HCT116 (cell line): ENCODE results near the gene DIP2C. TPM values are rescaled to one million over a fixed set of nuclear protein-coding genes. Genes with fewer than 3 reads are reported as not detected.

Experiments used
- ATAC-seq: fragments of 200-7000 bp; cut with Tn5 transposase; 2 replicates; pipeline ENCODE4 v1.9.1; 2020; ENCODE audit warnings: mild to moderate bottlenecking, moderate library complexity
- BruUV-seq: library from RNA; stranded (reverse); fragments of 400-500 nt; replicated peaks from 2 replicates; lab custom pipeline; 2021; lab: Mats Ljungman, UMichigan
- CTCF ChIA-PET: fragments of 300-600 bp; sonication (Branson Sonifier 250); formaldehyde crosslinking; loops from one replicate; lab custom pipeline; 2021; ENCODE audit warnings: antibody characterized with exemption; lab: Charles Lee
- POLR2A ChIA-PET: fragments of 300-600, 350-600 bp; sonication (Branson Sonifier 250); formaldehyde crosslinking; loops from one replicate; lab custom pipeline; 2021; ENCODE audit warnings: antibody characterized with exemption; lab: Charles Lee
- RAD21 ChIA-PET, 2 experiments: fragments of 300-600 bp; sonication (Branson Sonifier 250); formaldehyde crosslinking; loops; one replicate each; lab custom pipeline; 2023; ENCODE audit warnings: low total read pairs in 2 of 2; ENCODE audit not compliant: uncharacterized antibody in 2 of 2, unreplicated experiment in 2 of 2, low non-redundant PET in 1 of 2; lab: Charles Lee
- DNase-seq: peaks from one replicate; pipeline ENCODE4 v3.0.0-alpha.2; 2010; ENCODE audit warnings: low read depth, low spot score
- H2AFZ ChIP-seq: fragments of 200-600 bp; shearing (Covaris generic), sonication (generic); 2 replicates; pipeline ENCODE4 v1.6.1; 2017; ENCODE audit warnings: low read depth, mixed run types, mixed read lengths, antibody characterized with exemption, low read length; ENCODE audit not compliant: poor library complexity, severe bottlenecking
- H3K27ac ChIP-seq: 2 replicates; pipeline ENCODE4 v1.5.1; 2012; ENCODE audit warnings: low read depth, low read length
- H3K27me3 ChIP-seq: fragments of 200-600 bp; sonication (generic); 2 replicates; pipeline ENCODE4 v1.6.1; 2016; ENCODE audit warnings: mixed run types, low read length, mixed read lengths; ENCODE audit not compliant: insufficient read depth
- H3K36me3 ChIP-seq, 2 experiments: fragments of 200-500 bp in 1 of 2; fragments of 200-600 bp in 1 of 2; sonication (Bioruptor generic) in 1 of 2; sonication (generic) in 1 of 2; 2 replicates each; pipeline versions ENCODE4 v1.5.1 to v1.6.1; 2014 to 2016; ENCODE audit warnings: low read length in 2 of 2, inconsistent platforms in 1 of 2, mixed read lengths in 1 of 2, mixed run types in 1 of 2; ENCODE audit not compliant: insufficient read depth in 2 of 2, control insufficient read depth in 1 of 2
- H3K4me1 ChIP-seq, 2 experiments: fragments of 200-600 bp in 1 of 2; sonication (generic) in 1 of 2; 2 replicates each; pipeline versions ENCODE4 v1.5.1 to v1.6.1; 2012 to 2017; ENCODE audit warnings: low read length in 2 of 2, inconsistent platforms in 1 of 2, mild to moderate bottlenecking in 1 of 2, mixed read lengths in 1 of 2, mixed run types in 1 of 2, moderate library complexity in 1 of 2; ENCODE audit not compliant: insufficient read depth in 2 of 2, control insufficient read depth in 1 of 2
- H3K4me2 ChIP-seq: fragments of 200-600 bp; sonication (generic); 2 replicates; pipeline ENCODE4 v1.6.1; 2017; ENCODE audit warnings: mixed run types, low read length, mixed read lengths
- H3K4me3 ChIP-seq, 2 experiments: fragments of 200-600 bp in 1 of 2; sonication (generic) in 1 of 2; replicated peaks in 1 of 2; 2 replicates each; pipeline ENCODE4 v1.5.1; 2011 to 2016; ENCODE audit warnings: low read length in 2 of 2, control low read depth in 1 of 2, low read depth in 1 of 2, mild to moderate bottlenecking in 1 of 2, mixed read lengths in 1 of 2, mixed run types in 1 of 2
- H3K79me2 ChIP-seq: fragments of 200-600 bp; sonication (generic); 2 replicates; pipeline ENCODE4 v1.6.1; 2017; ENCODE audit warnings: mild to moderate bottlenecking, mixed run types, low read length, moderate library complexity, mixed read lengths; ENCODE audit not compliant: insufficient read depth
- H3K9ac ChIP-seq: fragments of 200-600 bp; sonication (generic); 2 replicates; pipeline ENCODE4 v1.6.1; 2016; ENCODE audit warnings: low read length, mixed read lengths
- H3K9me2 ChIP-seq: fragments of 200-600 bp; sonication (generic), shearing (Covaris generic); 2 replicates; pipeline ENCODE4 v1.6.1; 2017; ENCODE audit warnings: mixed run types, mild to moderate bottlenecking, moderate library complexity; ENCODE audit not compliant: insufficient read depth
- H3K9me3 ChIP-seq, 2 experiments: fragments of 200-500 bp in 1 of 2; fragments of 200-600 bp in 1 of 2; sonication (Bioruptor generic) in 1 of 2; sonication (generic) in 1 of 2; 2 replicates each; pipeline ENCODE4 v1.6.1; 2014 to 2017; ENCODE audit warnings: low read length in 2 of 2, mixed read lengths in 2 of 2, inconsistent platforms in 1 of 2, low read depth in 1 of 2, mild to moderate bottlenecking in 1 of 2, mixed run types in 1 of 2, moderate library complexity in 1 of 2; ENCODE audit not compliant: control insufficient read depth in 1 of 2, insufficient read depth in 1 of 2
- H4K20me1 ChIP-seq: fragments of 200-600 bp; sonication (generic), shearing (Covaris generic); 2 replicates; pipeline ENCODE4 v1.6.1; 2017; ENCODE audit warnings: mixed run types, mild to moderate bottlenecking, moderate library complexity; ENCODE audit not compliant: insufficient read depth
- CBX3 ChIP-seq: IDR thresholded peaks from 2 replicates; pipeline ENCODE4 v1.6.1; 2012; ENCODE audit warnings: low read depth
- CEBPB ChIP-seq: IDR thresholded peaks from 2 replicates; pipeline ENCODE4 v1.6.1; 2012; ENCODE audit warnings: low read depth
- EGR1 ChIP-seq: IDR thresholded peaks from 2 replicates; pipeline ENCODE4 v1.6.1; 2012; ENCODE audit warnings: low read depth
- ELF1 ChIP-seq: IDR thresholded peaks from 2 replicates; pipeline ENCODE4 v1.6.1; 2012; ENCODE audit warnings: low read depth, borderline replicate concordance
- EZH2phosphoT487 ChIP-seq: fragments of 200-600 bp; IDR thresholded peaks from 2 replicates; pipeline ENCODE4 v1.6.1; 2018; ENCODE audit warnings: antibody characterized with exemption, borderline replicate concordance
- FOSL1 ChIP-seq: IDR thresholded peaks from 2 replicates; pipeline ENCODE4 v1.6.1; 2012; ENCODE audit warnings: low read depth
- JUND ChIP-seq: IDR thresholded peaks from 2 replicates; pipeline ENCODE4 v1.6.1; 2012
- POLR2A ChIP-seq: IDR thresholded peaks from 2 replicates; pipeline ENCODE4 v1.7.0; 2011; ENCODE audit warnings: borderline replicate concordance; ENCODE audit not compliant: insufficient read depth, insufficient read length; ENCODE audit errors: extremely low read depth
- POLR2AphosphoS5 ChIP-seq: IDR thresholded peaks from 2 replicates; pipeline ENCODE4 v1.6.1; 2011; ENCODE audit warnings: mild to moderate bottlenecking, low read depth, low read length, moderate library complexity
- RAD21 ChIP-seq: IDR thresholded peaks from 2 replicates; pipeline ENCODE4 v1.6.1; 2012; ENCODE audit warnings: low read depth, mild to moderate bottlenecking
- REST ChIP-seq: IDR thresholded peaks from 2 replicates; pipeline ENCODE4 v1.6.1; 2012; ENCODE audit warnings: low read depth
- SP1 ChIP-seq: IDR thresholded peaks from 2 replicates; pipeline ENCODE4 v1.6.1; 2012; ENCODE audit warnings: low read depth
- SRF ChIP-seq: IDR thresholded peaks from 2 replicates; pipeline ENCODE4 v1.6.1; 2012; ENCODE audit warnings: low read depth
- TCF7L2 ChIP-seq: IDR thresholded peaks from 2 replicates; pipeline ENCODE4 v1.7.0; 2011; ENCODE audit warnings: borderline replicate concordance, inconsistent platforms; ENCODE audit not compliant: insufficient read depth, insufficient read length; ENCODE audit errors: extremely low read depth
- YY1 ChIP-seq: IDR thresholded peaks from 2 replicates; pipeline ENCODE4 v1.6.1; 2011; ENCODE audit warnings: low read length, low read depth, moderate library complexity, mild to moderate bottlenecking; ENCODE audit not compliant: insufficient replicate concordance; ENCODE audit errors: extremely low read depth
- ZBTB33 ChIP-seq: IDR thresholded peaks from 2 replicates; pipeline ENCODE4 v1.6.1; 2011; ENCODE audit warnings: mild to moderate bottlenecking, low read length, moderate library complexity; ENCODE audit not compliant: insufficient replicate concordance; ENCODE audit errors: extremely low read depth
- ZFX ChIP-seq: fragments of 450-650 bp; IDR thresholded peaks from 2 replicates; pipeline ENCODE4 v1.6.1; 2017
- ZNF274 ChIP-seq: fragments of 200-500 bp; sonication (Bioruptor generic); IDR thresholded peaks from 2 replicates; pipeline ENCODE4 v1.6.1; 2014; ENCODE audit warnings: mild to moderate bottlenecking, low read depth, low read length, inconsistent platforms
- intact Hi-C: fragments of 100-400 bp; cut with micrococcal nuclease; formaldehyde crosslinking; loops from 2 replicates; pipeline ENCODE4 v1.10.0; 2022
- total RNA-seq: library from RNA; stranded (reverse); gene quantifications from one replicate; pipeline ENCODE4 v1.2.1, GENCODE V29; 2021; ENCODE audit not compliant: unreplicated experiment
- TF ChIP-seq, protein P1 (sequence below), 3 experiments: fragments of 200-600 bp in 1 of 3; sonication (generic) in 1 of 3; IDR thresholded peaks in 2 of 3; conservative IDR thresholded peaks in 1 of 3; 2 replicates each; pipeline ENCODE4 v1.5.1; 2012 to 2017; ENCODE audit warnings: low read depth in 2 of 3, low read length in 2 of 3, antibody characterized with exemption in 1 of 3, borderline replicate concordance in 1 of 3, control low read depth in 1 of 3, mild to moderate bottlenecking in 1 of 3, mixed read lengths in 1 of 3, mixed run types in 1 of 3, moderate library complexity in 1 of 3; ENCODE audit not compliant: insufficient read depth in 1 of 3
- TF ChIP-seq, protein P2 (sequence below): IDR thresholded peaks from 2 replicates; pipeline ENCODE4 v1.6.1; 2012

The DIP2C gene
- total RNA-seq, 1 experiment from 2014 or later, result 15.4 TPM

DNA sequence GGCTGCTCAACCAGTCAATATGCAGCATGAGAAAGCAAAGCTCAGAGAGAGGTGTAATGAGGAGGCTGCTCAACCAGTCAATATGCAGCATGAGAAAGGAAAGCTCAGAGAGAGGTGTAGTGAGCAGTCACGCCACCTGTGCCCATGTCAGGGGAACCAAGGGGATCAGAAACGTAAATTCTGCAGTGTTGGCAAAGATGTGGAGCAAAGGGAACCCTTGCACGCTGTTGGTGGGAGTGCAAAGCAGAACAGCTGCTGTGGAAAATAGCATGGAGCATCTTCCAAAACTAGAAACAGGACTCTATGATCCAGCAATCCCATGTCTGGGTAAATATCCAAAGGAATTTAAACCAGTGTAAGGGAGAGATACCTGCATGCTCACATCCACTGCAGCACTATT is 194.9 kb downstream of the DIP2C start:
- no TSS peak for BruUV-seq
- Histone ChIP-seq H3K27me3 (no peaks in the 10 kb centered on the region), H3K4me3 (no peak overlapping the region), H3K9me3 (no peaks in the 10 kb centered on the region), H3K4me1 (no peaks in the 10 kb centered on the region), H3K4me2 (no peak overlapping the region), H3K9ac (no peak overlapping the region), H4K20me1 (no peaks in the 10 kb centered on the region), H2AFZ (no peak overlapping the region), H3K36me3 (no peaks in the 10 kb centered on the region), H3K79me2 (no peaks in the 10 kb centered on the region), H3K27ac (no peak overlapping the region), H3K9me2 (no peaks in the 10 kb centered on the region)
- intact Hi-C loops, result no loop called here
- TF ChIP-seq POLR2AphosphoS5 (no peak), POLR2A (no peak), EGR1 (no peak), REST (no peak), ZNF274 (no peak), TCF7L2 (no peak), ELF1 (no peak), JUND (no peak), CEBPB (no peak), CBX3 (no peak), EZH2phosphoT487 (no peak), ZFX (no peak), SRF (no peak), ZBTB33 (no peak), RAD21 (no peak), FOSL1 (no peak), SP1 (no peak), YY1 (no peak)
- TF ChIP-seq, protein P1, sequence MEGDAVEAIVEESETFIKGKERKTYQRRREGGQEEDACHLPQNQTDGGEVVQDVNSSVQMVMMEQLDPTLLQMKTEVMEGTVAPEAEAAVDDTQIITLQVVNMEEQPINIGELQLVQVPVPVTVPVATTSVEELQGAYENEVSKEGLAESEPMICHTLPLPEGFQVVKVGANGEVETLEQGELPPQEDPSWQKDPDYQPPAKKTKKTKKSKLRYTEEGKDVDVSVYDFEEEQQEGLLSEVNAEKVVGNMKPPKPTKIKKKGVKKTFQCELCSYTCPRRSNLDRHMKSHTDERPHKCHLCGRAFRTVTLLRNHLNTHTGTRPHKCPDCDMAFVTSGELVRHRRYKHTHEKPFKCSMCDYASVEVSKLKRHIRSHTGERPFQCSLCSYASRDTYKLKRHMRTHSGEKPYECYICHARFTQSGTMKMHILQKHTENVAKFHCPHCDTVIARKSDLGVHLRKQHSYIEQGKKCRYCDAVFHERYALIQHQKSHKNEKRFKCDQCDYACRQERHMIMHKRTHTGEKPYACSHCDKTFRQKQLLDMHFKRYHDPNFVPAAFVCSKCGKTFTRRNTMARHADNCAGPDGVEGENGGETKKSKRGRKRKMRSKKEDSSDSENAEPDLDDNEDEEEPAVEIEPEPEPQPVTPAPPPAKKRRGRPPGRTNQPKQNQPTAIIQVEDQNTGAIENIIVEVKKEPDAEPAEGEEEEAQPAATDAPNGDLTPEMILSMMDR (IDR thresholded peaks at IDR 0.05 in 2 of 3, conservative IDR thresholded peaks at IDR 0.05 in 1 of 3; ENCODE audit: borderline replicate concordance in 1 of 3, insufficient read depth in 1 of 3, low read depth in 2 of 3, low read length in 2 of 3), result no peak
- TF ChIP-seq, protein P2, sequence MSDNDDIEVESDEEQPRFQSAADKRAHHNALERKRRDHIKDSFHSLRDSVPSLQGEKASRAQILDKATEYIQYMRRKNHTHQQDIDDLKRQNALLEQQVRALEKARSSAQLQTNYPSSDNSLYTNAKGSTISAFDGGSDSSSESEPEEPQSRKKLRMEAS, result no peak
- ChIA-PET POLR2A (no interaction called here), CTCF (no interaction called here), RAD21 (no interaction called here)
- no peak for DNase-seq
- no peak for ATAC-seq
